SK-N-SH (cell line): Measurements from ENCODE around the gene ARPC2. TPM values are rescaled to one million over a fixed set of nuclear protein-coding genes. Genes with fewer than 3 reads are reported as not detected.

ENCODE experiments used
- CTCF ChIA-PET: fragments of 300-600, 350-600 bp; formaldehyde crosslinking; extraction: SDS; loops from one replicate; lab custom pipeline; 2021; lab: Yijun Ruan, JAX
- POLR2A ChIA-PET: fragments of 350-600 bp; sonication (Branson Sonifier 250); formaldehyde crosslinking; extraction: SDS; loops from one replicate; lab custom pipeline; 2020; ENCODE audit warnings: antibody characterized with exemption, inconsistent platforms; lab: Yijun Ruan, JAX
- DNase-seq: peaks from one replicate; pipeline ENCODE4 v3.0.0; 2012
- H2AFZ ChIP-seq: fragments of 200-600 bp; sonication (generic); 2 replicates; pipeline ENCODE4 v1.8.1; 2016; ENCODE audit warnings: antibody characterized with exemption, mild to moderate bottlenecking, low read depth
- H3F3A ChIP-seq: fragments of 200-600 bp; sonication (generic); replicated peaks from 2 replicates; pipeline ENCODE3; 2016; ENCODE audit warnings: antibody characterized with exemption, mild to moderate bottlenecking; ENCODE audit not compliant: insufficient read depth
- H3K27ac ChIP-seq, 2 experiments: fragments of 200-500 bp in 1 of 2; fragments of 200-600 bp in 1 of 2; sonication (Bioruptor generic) in 1 of 2; sonication (generic), shearing (Covaris generic) in 1 of 2; 2 replicates each; pipeline versions ENCODE4 v1.5.1 to v1.6.1; 2014 to 2016; ENCODE audit warnings: low read depth in 2 of 2, inconsistent platforms in 1 of 2, low read length in 1 of 2, mild to moderate bottlenecking in 1 of 2, mixed read lengths in 1 of 2
- H3K27me3 ChIP-seq: fragments of 200-600 bp; sonication (generic), shearing (Covaris generic); 2 replicates; pipeline ENCODE4 v1.6.1; 2016; ENCODE audit warnings: mixed run types; ENCODE audit not compliant: insufficient read depth
- H3K36me3 ChIP-seq, 2 experiments: fragments of 200-500 bp in 1 of 2; fragments of 200-600 bp in 1 of 2; sonication (Bioruptor generic) in 1 of 2; sonication (generic) in 1 of 2; replicated peaks in 1 of 2; 2 replicates each; pipeline versions ENCODE3 to v1.5.1; 2014 to 2016; ENCODE audit warnings: low read length in 1 of 2, mild to moderate bottlenecking in 1 of 2; ENCODE audit not compliant: insufficient read depth in 2 of 2, control insufficient read depth in 1 of 2
- H3K4me1 ChIP-seq, 2 experiments: fragments of 200-500 bp in 1 of 2; fragments of 200-600 bp in 1 of 2; sonication (Bioruptor generic) in 1 of 2; sonication (generic), shearing (Covaris generic) in 1 of 2; 2 replicates each; pipeline versions ENCODE4 v1.5.1 to v1.6.1; 2014 to 2016; ENCODE audit warnings: low read depth in 1 of 2, low read length in 1 of 2, mixed run types in 1 of 2; ENCODE audit not compliant: insufficient read depth in 2 of 2, control insufficient read depth in 1 of 2
- H3K4me2 ChIP-seq: fragments of 200-600 bp; sonication (generic), shearing (Covaris generic); 2 replicates; pipeline ENCODE4 v1.6.1; 2017; ENCODE audit warnings: mixed run types
- H3K4me3 ChIP-seq, 2 experiments: fragments of 200-500 bp in 1 of 2; fragments of 200-600 bp in 1 of 2; sonication (Bioruptor generic) in 1 of 2; sonication (generic), shearing (Covaris generic) in 1 of 2; 2 replicates each; pipeline versions ENCODE4 v1.5.1 to v1.8.1; 2014 to 2016; ENCODE audit warnings: low read depth in 2 of 2, inconsistent platforms in 1 of 2, low read length in 1 of 2, mild to moderate bottlenecking in 1 of 2, mixed read lengths in 1 of 2, moderate library complexity in 1 of 2
- H3K79me2 ChIP-seq: fragments of 200-600 bp; sonication (generic); 2 replicates; pipeline ENCODE4 v1.8.1; 2017; ENCODE audit warnings: mild to moderate bottlenecking; ENCODE audit not compliant: insufficient read depth
- H3K9ac ChIP-seq: fragments of 200-600 bp; sonication (generic); 2 replicates; pipeline ENCODE4 v1.6.1; 2017; ENCODE audit warnings: mixed run types
- H3K9me2 ChIP-seq: fragments of 200-600 bp; sonication (generic); 2 replicates; pipeline ENCODE4 v1.6.1; 2017; ENCODE audit warnings: mixed run types
- H3K9me3 ChIP-seq: fragments of 200-600 bp; sonication (generic); 2 replicates; pipeline ENCODE4 v1.6.1; 2017; ENCODE audit warnings: mixed run types, mild to moderate bottlenecking, moderate library complexity
- H4K20me1 ChIP-seq: fragments of 200-600 bp; sonication (generic); 2 replicates; pipeline ENCODE4 v1.6.1; 2017; ENCODE audit warnings: mild to moderate bottlenecking, mixed run types; ENCODE audit not compliant: insufficient read depth
- ELF1 ChIP-seq: IDR thresholded peaks from 2 replicates; pipeline ENCODE4 v1.4.0; 2012
- EZH2phosphoT487 ChIP-seq: fragments of 200-600 bp; sonication (generic); IDR thresholded peaks from 2 replicates; pipeline ENCODE4 v1.6.1; 2017; ENCODE audit warnings: low read depth, mixed run types, mild to moderate bottlenecking, antibody characterized with exemption, moderate library complexity, borderline replicate concordance
- FOSL2 ChIP-seq: IDR thresholded peaks from 2 replicates; pipeline ENCODE4 v1.4.0; 2012; ENCODE audit warnings: low read depth, mild to moderate bottlenecking, moderate library complexity, borderline replicate concordance
- FOXJ3 ChIP-seq: sonication (generic); formaldehyde crosslinking; IDR thresholded peaks from 2 replicates; pipeline ENCODE4 v1.5.1; 2020; ENCODE audit warnings: mild to moderate bottlenecking, missing genetic modification reagents
- JUND ChIP-seq: IDR thresholded peaks from 2 replicates; pipeline ENCODE4 v1.4.0; 2012
- MAX ChIP-seq: IDR thresholded peaks from 2 replicates; pipeline ENCODE4 v1.4.0; 2012; ENCODE audit warnings: low read depth
- MEF2A ChIP-seq: IDR thresholded peaks from 2 replicates; pipeline ENCODE4 v1.4.0; 2012; ENCODE audit warnings: low read depth, borderline replicate concordance
- MXI1 ChIP-seq: IDR thresholded peaks from 2 replicates; pipeline ENCODE4 v1.6.1; 2012; ENCODE audit warnings: mild to moderate bottlenecking, low read depth, low read length, improper control_type of control experiment
- NFIC ChIP-seq: IDR thresholded peaks from 2 replicates; pipeline ENCODE4 v1.4.0; 2012; ENCODE audit warnings: borderline replicate concordance
- NRF1 ChIP-seq: IDR thresholded peaks from 2 replicates; pipeline ENCODE4 v1.6.1; 2012; ENCODE audit warnings: low read depth, mild to moderate bottlenecking, low read length
- PBX3 ChIP-seq: IDR thresholded peaks from 2 replicates; pipeline ENCODE4; 2012
- RCOR1 ChIP-seq: fragments of 150-350 bp; IDR thresholded peaks from 2 replicates; pipeline ENCODE4 v1.6.1; 2017; ENCODE audit warnings: antibody characterized with exemption, low read length
- RFX5 ChIP-seq: IDR thresholded peaks from 2 replicates; pipeline ENCODE4 v1.6.1; 2012; ENCODE audit warnings: mild to moderate bottlenecking, improper control_type of control experiment, low read length
- TCF12 ChIP-seq: IDR thresholded peaks from 2 replicates; pipeline ENCODE4 v1.4.0; 2012
- USF2 ChIP-seq: fragments of 150-350 bp; IDR thresholded peaks from 2 replicates; pipeline ENCODE4 v1.6.1; 2017; ENCODE audit warnings: antibody characterized with exemption, low read length, low read depth, borderline replicate concordance
- YY1 ChIP-seq: IDR thresholded peaks from 2 replicates; pipeline ENCODE4 v1.4.0; 2012; ENCODE audit warnings: low read depth, mild to moderate bottlenecking
- ZBTB33 ChIP-seq: IDR thresholded peaks from 2 replicates; pipeline ENCODE4 v1.4.0; 2012; ENCODE audit warnings: low read depth, borderline replicate concordance
- WGBS: methylation state at CpG from one replicate; pipeline ENCODE4 v1.1.6; 2017; ENCODE audit warnings: low lambda C conversion rate; 5-methylcytosine and 5-hydroxymethylcytosine counted together
- polyA plus RNA-seq, 3 experiments: library from polyadenylated mRNA; depleted of rRNA; stranded (reverse); fragments of >200 nt; gene quantifications; 2 replicates each; pipeline ENCODE4 v1.2.3, GENCODE V29; 2012

Gene ARPC2
- polyA plus RNA-seq, 1 of the 3 experiments (the other 2 are of a cell fraction) = 319 TPM

GRCh38 chr2:218216336-218216673 is 684 bp upstream of the ARPC2 start:
- no peaks in the 10 kb centered on the region for H3K27me3 ChIP-seq
- peak overlapping the region; percentile 86 for H3K4me2 ChIP-seq
- peaks cover 35% of the 10 kb centered on the region for H4K20me1 ChIP-seq
- no peak for TF ChIP-seq MAX
- peaks cover 18 to 23% of the 10 kb centered on the region in 2 experiments; a peak in 3 of 4 replicates for H3K4me1 ChIP-seq
- H3K9me2 ChIP-seq = no peaks in the 10 kb centered on the region
- peak overlapping the region; percentile 83 to 94 for H3K4me3 ChIP-seq
- POLR2A ChIA-PET = interaction anchor here (1.0 to 1.3 kb wide), 3 partner anchors 11 to 31 kb away, joined by 3 to 6 read pairs (median 3); no protein-coding TSS in a partner anchor
- CTCF ChIA-PET = interaction anchor here (0.6 to 1.0 kb wide), 2 partner anchors 28 to 637 kb away, joined by 3 read pairs; no protein-coding TSS in a partner anchor
- no peak for DNase-seq
- H3K79me2 ChIP-seq = peaks cover 48% of the 10 kb centered on the region
- peak overlapping the region; percentile 87 to 94 for H3K27ac ChIP-seq
- H3K9me3 ChIP-seq = no peaks in the 10 kb centered on the region
- 78% methylated on average over 9 of the region's 9 CpGs for WGBS
- H2AFZ ChIP-seq = peak overlapping the region; percentile 98
- H3K36me3 ChIP-seq = peaks cover 13 to 14% of the 10 kb centered on the region in 2 experiments
- H3F3A ChIP-seq = peaks cover 8% of the 10 kb centered on the region
- peak overlapping the region; percentile 96; the same call in 1 of the 2 replicates for H3K9ac ChIP-seq

GRCh38 chr2:218217360-218218267 is 625 bp downstream of the ARPC2 start:
- Histone ChIP-seq H3K9me3 (no peaks in the 10 kb centered on the region), H3K4me3 (peak overlapping the region; percentile 83 to 94), H3K79me2 (peaks cover 61% of the 10 kb centered on the region), H3K4me2 (peak overlapping the region; percentile 84), H2AFZ (no peak overlapping the region; the same call in 1 of the 2 replicates), H3K27me3 (no peaks in the 10 kb centered on the region), H3K9ac (peak overlapping the region; percentile 96), H3K9me2 (no peaks in the 10 kb centered on the region), H3K4me1 (peaks cover 20 to 23% of the 10 kb centered on the region in 2 experiments; a peak in 3 of 4 replicates)
- 1% methylated on average over 45 of the region's 47 CpGs for WGBS
- peak; percentile 11 for DNase-seq
- POLR2A ChIA-PET = interaction anchor here (0.7 to 1.3 kb wide), 4 partner anchors 11 to 1032 kb away, joined by 3 to 6 read pairs (median 3); no protein-coding TSS in a partner anchor
- no peak for TF ChIP-seq NRF1
- TF ChIP-seq FOSL2 = no peak
- TF ChIP-seq USF2 = no peak
- no peak for TF ChIP-seq EZH2phosphoT487
- TF ChIP-seq RCOR1 = no peak
- no peak for TF ChIP-seq NFIC
- TF ChIP-seq RFX5 = no peak
- TF ChIP-seq MXI1 = peak; percentile 40; the same call in 1 of the 2 replicates
- TF ChIP-seq FOXJ3 = no peak
- TF ChIP-seq TCF12 = no peak
- peak; percentile 54; the same call in 1 of the 2 replicates for TF ChIP-seq ELF1
- no peak for TF ChIP-seq ZBTB33
- no peak for TF ChIP-seq YY1
- no peak for TF ChIP-seq PBX3
- no peak for TF ChIP-seq JUND
- no peak for TF ChIP-seq MEF2A
- TF ChIP-seq, all 33 proteins: peak for 2
- Histone ChIP-seq H3K36me3 (peaks cover 18 to 23% of the 10 kb centered on the region in 2 experiments), H3F3A (peaks cover 8% of the 10 kb centered on the region), H4K20me1 (peaks cover 48% of the 10 kb centered on the region), H3K27ac (peak overlapping the region; percentile 87 to 94)
- CTCF ChIA-PET = interaction anchor here (1.0 kb wide), 1 partner anchor 33 kb away, joined by 3 read pairs; no protein-coding TSS in a partner anchor
